HCT116 (cell line): Measurements from ENCODE around the gene MMP13. TPM values are rescaled to one million over a fixed set of nuclear protein-coding genes. Genes with fewer than 3 reads are reported as not detected.

ENCODE experiments used
- ATAC-seq: fragments of 200-7000 bp; cut with Tn5 transposase; 2 replicates; pipeline ENCODE4 v1.9.1; 2020; ENCODE audit warnings: mild to moderate bottlenecking, moderate library complexity
- BruUV-seq: library from RNA; stranded (reverse); fragments of 400-500 nt; replicated peaks from 2 replicates; lab custom pipeline; 2021; lab: Mats Ljungman, UMichigan
- CTCF ChIA-PET: fragments of 300-600 bp; sonication (Branson Sonifier 250); formaldehyde crosslinking; loops from one replicate; lab custom pipeline; 2021; ENCODE audit warnings: antibody characterized with exemption; lab: Charles Lee
- POLR2A ChIA-PET: fragments of 300-600, 350-600 bp; sonication (Branson Sonifier 250); formaldehyde crosslinking; loops from one replicate; lab custom pipeline; 2021; ENCODE audit warnings: antibody characterized with exemption; lab: Charles Lee
- RAD21 ChIA-PET, 2 experiments: fragments of 300-600 bp; sonication (Branson Sonifier 250); formaldehyde crosslinking; loops; one replicate each; lab custom pipeline; 2023; ENCODE audit warnings: low total read pairs in 2 of 2; ENCODE audit not compliant: uncharacterized antibody in 2 of 2, unreplicated experiment in 2 of 2, low non-redundant PET in 1 of 2; lab: Charles Lee
- DNase-seq: peaks from one replicate; pipeline ENCODE4 v3.0.0-alpha.2; 2010; ENCODE audit warnings: low read depth, low spot score
- H2AFZ ChIP-seq: fragments of 200-600 bp; shearing (Covaris generic), sonication (generic); 2 replicates; pipeline ENCODE4 v1.6.1; 2017; ENCODE audit warnings: low read depth, mixed run types, mixed read lengths, antibody characterized with exemption, low read length; ENCODE audit not compliant: poor library complexity, severe bottlenecking
- H3K27ac ChIP-seq: 2 replicates; pipeline ENCODE4 v1.5.1; 2012; ENCODE audit warnings: low read depth, low read length
- H3K27me3 ChIP-seq: fragments of 200-600 bp; sonication (generic); 2 replicates; pipeline ENCODE4 v1.6.1; 2016; ENCODE audit warnings: mixed run types, low read length, mixed read lengths; ENCODE audit not compliant: insufficient read depth
- H3K36me3 ChIP-seq, 2 experiments: fragments of 200-500 bp in 1 of 2; fragments of 200-600 bp in 1 of 2; sonication (Bioruptor generic) in 1 of 2; sonication (generic) in 1 of 2; 2 replicates each; pipeline versions ENCODE4 v1.5.1 to v1.6.1; 2014 to 2016; ENCODE audit warnings: low read length in 2 of 2, inconsistent platforms in 1 of 2, mixed read lengths in 1 of 2, mixed run types in 1 of 2; ENCODE audit not compliant: insufficient read depth in 2 of 2, control insufficient read depth in 1 of 2
- H3K4me1 ChIP-seq, 2 experiments: fragments of 200-600 bp in 1 of 2; sonication (generic) in 1 of 2; 2 replicates each; pipeline versions ENCODE4 v1.5.1 to v1.6.1; 2012 to 2017; ENCODE audit warnings: low read length in 2 of 2, inconsistent platforms in 1 of 2, mild to moderate bottlenecking in 1 of 2, mixed read lengths in 1 of 2, mixed run types in 1 of 2, moderate library complexity in 1 of 2; ENCODE audit not compliant: insufficient read depth in 2 of 2, control insufficient read depth in 1 of 2
- H3K4me2 ChIP-seq: fragments of 200-600 bp; sonication (generic); 2 replicates; pipeline ENCODE4 v1.6.1; 2017; ENCODE audit warnings: mixed run types, low read length, mixed read lengths
- H3K4me3 ChIP-seq, 2 experiments: fragments of 200-600 bp in 1 of 2; sonication (generic) in 1 of 2; replicated peaks in 1 of 2; 2 replicates each; pipeline ENCODE4 v1.5.1; 2011 to 2016; ENCODE audit warnings: low read length in 2 of 2, control low read depth in 1 of 2, low read depth in 1 of 2, mild to moderate bottlenecking in 1 of 2, mixed read lengths in 1 of 2, mixed run types in 1 of 2
- H3K79me2 ChIP-seq: fragments of 200-600 bp; sonication (generic); 2 replicates; pipeline ENCODE4 v1.6.1; 2017; ENCODE audit warnings: mild to moderate bottlenecking, mixed run types, low read length, moderate library complexity, mixed read lengths; ENCODE audit not compliant: insufficient read depth
- H3K9ac ChIP-seq: fragments of 200-600 bp; sonication (generic); 2 replicates; pipeline ENCODE4 v1.6.1; 2016; ENCODE audit warnings: low read length, mixed read lengths
- H3K9me2 ChIP-seq: fragments of 200-600 bp; sonication (generic), shearing (Covaris generic); 2 replicates; pipeline ENCODE4 v1.6.1; 2017; ENCODE audit warnings: mixed run types, mild to moderate bottlenecking, moderate library complexity; ENCODE audit not compliant: insufficient read depth
- H3K9me3 ChIP-seq, 2 experiments: fragments of 200-500 bp in 1 of 2; fragments of 200-600 bp in 1 of 2; sonication (Bioruptor generic) in 1 of 2; sonication (generic) in 1 of 2; 2 replicates each; pipeline ENCODE4 v1.6.1; 2014 to 2017; ENCODE audit warnings: low read length in 2 of 2, mixed read lengths in 2 of 2, inconsistent platforms in 1 of 2, low read depth in 1 of 2, mild to moderate bottlenecking in 1 of 2, mixed run types in 1 of 2, moderate library complexity in 1 of 2; ENCODE audit not compliant: control insufficient read depth in 1 of 2, insufficient read depth in 1 of 2
- H4K20me1 ChIP-seq: fragments of 200-600 bp; sonication (generic), shearing (Covaris generic); 2 replicates; pipeline ENCODE4 v1.6.1; 2017; ENCODE audit warnings: mixed run types, mild to moderate bottlenecking, moderate library complexity; ENCODE audit not compliant: insufficient read depth
- ATF3 ChIP-seq: IDR thresholded peaks from 2 replicates; pipeline ENCODE4 v1.6.1; 2012
- CBX3 ChIP-seq: IDR thresholded peaks from 2 replicates; pipeline ENCODE4 v1.6.1; 2012; ENCODE audit warnings: low read depth
- CTCF ChIP-seq, 3 experiments: fragments of 200-600 bp in 1 of 3; sonication (generic) in 1 of 3; IDR thresholded peaks in 2 of 3; conservative IDR thresholded peaks in 1 of 3; 2 replicates each; pipeline ENCODE4 v1.5.1; 2012 to 2017; ENCODE audit warnings: low read depth in 2 of 3, low read length in 2 of 3, antibody characterized with exemption in 1 of 3, borderline replicate concordance in 1 of 3, control low read depth in 1 of 3, mild to moderate bottlenecking in 1 of 3, mixed read lengths in 1 of 3, mixed run types in 1 of 3, moderate library complexity in 1 of 3; ENCODE audit not compliant: insufficient read depth in 1 of 3
- EGR1 ChIP-seq: IDR thresholded peaks from 2 replicates; pipeline ENCODE4 v1.6.1; 2012; ENCODE audit warnings: low read depth
- ELF1 ChIP-seq: IDR thresholded peaks from 2 replicates; pipeline ENCODE4 v1.6.1; 2012; ENCODE audit warnings: low read depth, borderline replicate concordance
- EZH2phosphoT487 ChIP-seq: fragments of 200-600 bp; IDR thresholded peaks from 2 replicates; pipeline ENCODE4 v1.6.1; 2018; ENCODE audit warnings: antibody characterized with exemption, borderline replicate concordance
- FOSL1 ChIP-seq: IDR thresholded peaks from 2 replicates; pipeline ENCODE4 v1.6.1; 2012; ENCODE audit warnings: low read depth
- JUND ChIP-seq: IDR thresholded peaks from 2 replicates; pipeline ENCODE4 v1.6.1; 2012
- POLR2A ChIP-seq: IDR thresholded peaks from 2 replicates; pipeline ENCODE4 v1.7.0; 2011; ENCODE audit warnings: borderline replicate concordance; ENCODE audit not compliant: insufficient read depth, insufficient read length; ENCODE audit errors: extremely low read depth
- POLR2AphosphoS5 ChIP-seq: IDR thresholded peaks from 2 replicates; pipeline ENCODE4 v1.6.1; 2011; ENCODE audit warnings: mild to moderate bottlenecking, low read depth, low read length, moderate library complexity
- RAD21 ChIP-seq: IDR thresholded peaks from 2 replicates; pipeline ENCODE4 v1.6.1; 2012; ENCODE audit warnings: low read depth, mild to moderate bottlenecking
- REST ChIP-seq: IDR thresholded peaks from 2 replicates; pipeline ENCODE4 v1.6.1; 2012; ENCODE audit warnings: low read depth
- SP1 ChIP-seq: IDR thresholded peaks from 2 replicates; pipeline ENCODE4 v1.6.1; 2012; ENCODE audit warnings: low read depth
- SRF ChIP-seq: IDR thresholded peaks from 2 replicates; pipeline ENCODE4 v1.6.1; 2012; ENCODE audit warnings: low read depth
- TCF7L2 ChIP-seq: IDR thresholded peaks from 2 replicates; pipeline ENCODE4 v1.7.0; 2011; ENCODE audit warnings: borderline replicate concordance, inconsistent platforms; ENCODE audit not compliant: insufficient read depth, insufficient read length; ENCODE audit errors: extremely low read depth
- YY1 ChIP-seq: IDR thresholded peaks from 2 replicates; pipeline ENCODE4 v1.6.1; 2011; ENCODE audit warnings: low read length, low read depth, moderate library complexity, mild to moderate bottlenecking; ENCODE audit not compliant: insufficient replicate concordance; ENCODE audit errors: extremely low read depth
- ZBTB33 ChIP-seq: IDR thresholded peaks from 2 replicates; pipeline ENCODE4 v1.6.1; 2011; ENCODE audit warnings: mild to moderate bottlenecking, low read length, moderate library complexity; ENCODE audit not compliant: insufficient replicate concordance; ENCODE audit errors: extremely low read depth
- ZFX ChIP-seq: fragments of 450-650 bp; IDR thresholded peaks from 2 replicates; pipeline ENCODE4 v1.6.1; 2017
- ZNF274 ChIP-seq: fragments of 200-500 bp; sonication (Bioruptor generic); IDR thresholded peaks from 2 replicates; pipeline ENCODE4 v1.6.1; 2014; ENCODE audit warnings: mild to moderate bottlenecking, low read depth, low read length, inconsistent platforms
- intact Hi-C: fragments of 100-400 bp; cut with micrococcal nuclease; formaldehyde crosslinking; loops from 2 replicates; pipeline ENCODE4 v1.10.0; 2022
- total RNA-seq: library from RNA; stranded (reverse); gene quantifications from one replicate; pipeline ENCODE4 v1.2.1, GENCODE V29; 2021; ENCODE audit not compliant: unreplicated experiment

MMP13 gene
- total RNA-seq, 1 experiment from 2014 or later: not detected

GRCh38 chr11:102926517-102926916 is 29.0 kb downstream of the MMP13 start:
- intact Hi-C loops: no loop called here
- no peaks in the 10 kb centered on the region for H3K9me3 ChIP-seq
- no peaks in the 10 kb centered on the region for H3K36me3 ChIP-seq
- ChIA-PET POLR2A (no interaction called here), RAD21 (no interaction called here)
- no peaks in the 10 kb centered on the region for H3K79me2 ChIP-seq
- ATAC-seq: no peak
- H2AFZ ChIP-seq: no peak overlapping the region
- no TSS peak for BruUV-seq
- TF ChIP-seq ELF1: no peak
- TF ChIP-seq ZBTB33: no peak
- TF ChIP-seq CTCF (IDR thresholded peaks at IDR 0.05 in 2 of 3, conservative IDR thresholded peaks at IDR 0.05 in 1 of 3; ENCODE audit: borderline replicate concordance in 1 of 3, insufficient read depth in 1 of 3, low read depth in 2 of 3, low read length in 2 of 3): no peak
- no peak for TF ChIP-seq RAD21
- TF ChIP-seq FOSL1: no peak
- no peak for TF ChIP-seq EZH2phosphoT487
- TF ChIP-seq ZNF274: no peak
- no peak for TF ChIP-seq REST
- no peak for TF ChIP-seq SP1
- no peak for TF ChIP-seq JUND
- TF ChIP-seq ATF3: no peak
- no peak for TF ChIP-seq YY1
- no peak for TF ChIP-seq ZFX
- TF ChIP-seq POLR2AphosphoS5: no peak
- TF ChIP-seq SRF: no peak
- no peak for TF ChIP-seq CBX3
- TF ChIP-seq TCF7L2: no peak
- no peak for TF ChIP-seq EGR1
- TF ChIP-seq POLR2A: no peak
- TF ChIP-seq, all 23 proteins: peak for 0
- Histone ChIP-seq H3K4me2 (no peak overlapping the region), H3K27me3 (no peaks in the 10 kb centered on the region; the same call in 1 of the 2 replicates), H3K4me1 (no peaks in the 10 kb centered on the region), H3K4me3 (no peak overlapping the region), H3K27ac (no peak overlapping the region), H4K20me1 (no peaks in the 10 kb centered on the region), H3K9me2 (no peaks in the 10 kb centered on the region), H3K9ac (no peak overlapping the region)
- no peak for DNase-seq
- CTCF ChIA-PET: interaction anchor here (2.8 kb wide), 1 partner anchor 11 kb away, joined by 13 read pairs; no protein-coding TSS in a partner anchor
